HCT116 (cell line): ENCODE data around the gene GLTP. TPM values are rescaled to one million over a fixed set of nuclear protein-coding genes. Genes with fewer than 3 reads are reported as not detected.

Source experiments
- ATAC-seq: fragments of 200-7000 bp; cut with Tn5 transposase; 2 replicates; pipeline ENCODE4 v1.9.1; 2020; ENCODE audit warnings: mild to moderate bottlenecking, moderate library complexity
- BruUV-seq: library from RNA; stranded (reverse); fragments of 400-500 nt; replicated peaks from 2 replicates; lab custom pipeline; 2021; lab: Mats Ljungman, UMichigan
- CTCF ChIA-PET: fragments of 300-600 bp; sonication (Branson Sonifier 250); formaldehyde crosslinking; loops from one replicate; lab custom pipeline; 2021; ENCODE audit warnings: antibody characterized with exemption; lab: Charles Lee
- POLR2A ChIA-PET: fragments of 300-600, 350-600 bp; sonication (Branson Sonifier 250); formaldehyde crosslinking; loops from one replicate; lab custom pipeline; 2021; ENCODE audit warnings: antibody characterized with exemption; lab: Charles Lee
- RAD21 ChIA-PET, 2 experiments: fragments of 300-600 bp; sonication (Branson Sonifier 250); formaldehyde crosslinking; loops; one replicate each; lab custom pipeline; 2023; ENCODE audit warnings: low total read pairs in 2 of 2; ENCODE audit not compliant: uncharacterized antibody in 2 of 2, unreplicated experiment in 2 of 2, low non-redundant PET in 1 of 2; lab: Charles Lee
- DNase-seq: peaks from one replicate; pipeline ENCODE4 v3.0.0-alpha.2; 2010; ENCODE audit warnings: low read depth, low spot score
- H2AFZ ChIP-seq: fragments of 200-600 bp; shearing (Covaris generic), sonication (generic); 2 replicates; pipeline ENCODE4 v1.6.1; 2017; ENCODE audit warnings: low read depth, mixed run types, mixed read lengths, antibody characterized with exemption, low read length; ENCODE audit not compliant: poor library complexity, severe bottlenecking
- H3K27ac ChIP-seq: 2 replicates; pipeline ENCODE4 v1.5.1; 2012; ENCODE audit warnings: low read depth, low read length
- H3K27me3 ChIP-seq: fragments of 200-600 bp; sonication (generic); 2 replicates; pipeline ENCODE4 v1.6.1; 2016; ENCODE audit warnings: mixed run types, low read length, mixed read lengths; ENCODE audit not compliant: insufficient read depth
- H3K36me3 ChIP-seq, 2 experiments: fragments of 200-500 bp in 1 of 2; fragments of 200-600 bp in 1 of 2; sonication (Bioruptor generic) in 1 of 2; sonication (generic) in 1 of 2; 2 replicates each; pipeline versions ENCODE4 v1.5.1 to v1.6.1; 2014 to 2016; ENCODE audit warnings: low read length in 2 of 2, inconsistent platforms in 1 of 2, mixed read lengths in 1 of 2, mixed run types in 1 of 2; ENCODE audit not compliant: insufficient read depth in 2 of 2, control insufficient read depth in 1 of 2
- H3K4me1 ChIP-seq, 2 experiments: fragments of 200-600 bp in 1 of 2; sonication (generic) in 1 of 2; 2 replicates each; pipeline versions ENCODE4 v1.5.1 to v1.6.1; 2012 to 2017; ENCODE audit warnings: low read length in 2 of 2, inconsistent platforms in 1 of 2, mild to moderate bottlenecking in 1 of 2, mixed read lengths in 1 of 2, mixed run types in 1 of 2, moderate library complexity in 1 of 2; ENCODE audit not compliant: insufficient read depth in 2 of 2, control insufficient read depth in 1 of 2
- H3K4me2 ChIP-seq: fragments of 200-600 bp; sonication (generic); 2 replicates; pipeline ENCODE4 v1.6.1; 2017; ENCODE audit warnings: mixed run types, low read length, mixed read lengths
- H3K4me3 ChIP-seq, 2 experiments: fragments of 200-600 bp in 1 of 2; sonication (generic) in 1 of 2; replicated peaks in 1 of 2; 2 replicates each; pipeline ENCODE4 v1.5.1; 2011 to 2016; ENCODE audit warnings: low read length in 2 of 2, control low read depth in 1 of 2, low read depth in 1 of 2, mild to moderate bottlenecking in 1 of 2, mixed read lengths in 1 of 2, mixed run types in 1 of 2
- H3K79me2 ChIP-seq: fragments of 200-600 bp; sonication (generic); 2 replicates; pipeline ENCODE4 v1.6.1; 2017; ENCODE audit warnings: mild to moderate bottlenecking, mixed run types, low read length, moderate library complexity, mixed read lengths; ENCODE audit not compliant: insufficient read depth
- H3K9ac ChIP-seq: fragments of 200-600 bp; sonication (generic); 2 replicates; pipeline ENCODE4 v1.6.1; 2016; ENCODE audit warnings: low read length, mixed read lengths
- H3K9me2 ChIP-seq: fragments of 200-600 bp; sonication (generic), shearing (Covaris generic); 2 replicates; pipeline ENCODE4 v1.6.1; 2017; ENCODE audit warnings: mixed run types, mild to moderate bottlenecking, moderate library complexity; ENCODE audit not compliant: insufficient read depth
- H3K9me3 ChIP-seq, 2 experiments: fragments of 200-500 bp in 1 of 2; fragments of 200-600 bp in 1 of 2; sonication (Bioruptor generic) in 1 of 2; sonication (generic) in 1 of 2; 2 replicates each; pipeline ENCODE4 v1.6.1; 2014 to 2017; ENCODE audit warnings: low read length in 2 of 2, mixed read lengths in 2 of 2, inconsistent platforms in 1 of 2, low read depth in 1 of 2, mild to moderate bottlenecking in 1 of 2, mixed run types in 1 of 2, moderate library complexity in 1 of 2; ENCODE audit not compliant: control insufficient read depth in 1 of 2, insufficient read depth in 1 of 2
- H4K20me1 ChIP-seq: fragments of 200-600 bp; sonication (generic), shearing (Covaris generic); 2 replicates; pipeline ENCODE4 v1.6.1; 2017; ENCODE audit warnings: mixed run types, mild to moderate bottlenecking, moderate library complexity; ENCODE audit not compliant: insufficient read depth
- CBX3 ChIP-seq: IDR thresholded peaks from 2 replicates; pipeline ENCODE4 v1.6.1; 2012; ENCODE audit warnings: low read depth
- EGR1 ChIP-seq: IDR thresholded peaks from 2 replicates; pipeline ENCODE4 v1.6.1; 2012; ENCODE audit warnings: low read depth
- POLR2A ChIP-seq: IDR thresholded peaks from 2 replicates; pipeline ENCODE4 v1.7.0; 2011; ENCODE audit warnings: borderline replicate concordance; ENCODE audit not compliant: insufficient read depth, insufficient read length; ENCODE audit errors: extremely low read depth
- RAD21 ChIP-seq: IDR thresholded peaks from 2 replicates; pipeline ENCODE4 v1.6.1; 2012; ENCODE audit warnings: low read depth, mild to moderate bottlenecking
- SIN3A ChIP-seq: IDR thresholded peaks from 2 replicates; pipeline ENCODE4 v1.6.1; 2012; ENCODE audit warnings: low read depth
- SP1 ChIP-seq: IDR thresholded peaks from 2 replicates; pipeline ENCODE4 v1.6.1; 2012; ENCODE audit warnings: low read depth
- SRF ChIP-seq: IDR thresholded peaks from 2 replicates; pipeline ENCODE4 v1.6.1; 2012; ENCODE audit warnings: low read depth
- TCF7L2 ChIP-seq: IDR thresholded peaks from 2 replicates; pipeline ENCODE4 v1.7.0; 2011; ENCODE audit warnings: borderline replicate concordance, inconsistent platforms; ENCODE audit not compliant: insufficient read depth, insufficient read length; ENCODE audit errors: extremely low read depth
- YY1 ChIP-seq: IDR thresholded peaks from 2 replicates; pipeline ENCODE4 v1.6.1; 2011; ENCODE audit warnings: low read length, low read depth, moderate library complexity, mild to moderate bottlenecking; ENCODE audit not compliant: insufficient replicate concordance; ENCODE audit errors: extremely low read depth
- ZNF274 ChIP-seq: fragments of 200-500 bp; sonication (Bioruptor generic); IDR thresholded peaks from 2 replicates; pipeline ENCODE4 v1.6.1; 2014; ENCODE audit warnings: mild to moderate bottlenecking, low read depth, low read length, inconsistent platforms
- intact Hi-C: fragments of 100-400 bp; cut with micrococcal nuclease; formaldehyde crosslinking; loops from 2 replicates; pipeline ENCODE4 v1.10.0; 2022
- total RNA-seq: library from RNA; stranded (reverse); gene quantifications from one replicate; pipeline ENCODE4 v1.2.1, GENCODE V29; 2021; ENCODE audit not compliant: unreplicated experiment
- TF ChIP-seq, protein P1 (sequence below), 3 experiments: fragments of 200-600 bp in 1 of 3; sonication (generic) in 1 of 3; IDR thresholded peaks in 2 of 3; conservative IDR thresholded peaks in 1 of 3; 2 replicates each; pipeline ENCODE4 v1.5.1; 2012 to 2017; ENCODE audit warnings: low read depth in 2 of 3, low read length in 2 of 3, antibody characterized with exemption in 1 of 3, borderline replicate concordance in 1 of 3, control low read depth in 1 of 3, mild to moderate bottlenecking in 1 of 3, mixed read lengths in 1 of 3, mixed run types in 1 of 3, moderate library complexity in 1 of 3; ENCODE audit not compliant: insufficient read depth in 1 of 3
- TF ChIP-seq, protein P2 (sequence below): IDR thresholded peaks from 2 replicates; pipeline ENCODE4 v1.6.1; 2012

GLTP gene
- total RNA-seq, 1 experiment from 2014 or later, result 26.6 TPM

DNA sequence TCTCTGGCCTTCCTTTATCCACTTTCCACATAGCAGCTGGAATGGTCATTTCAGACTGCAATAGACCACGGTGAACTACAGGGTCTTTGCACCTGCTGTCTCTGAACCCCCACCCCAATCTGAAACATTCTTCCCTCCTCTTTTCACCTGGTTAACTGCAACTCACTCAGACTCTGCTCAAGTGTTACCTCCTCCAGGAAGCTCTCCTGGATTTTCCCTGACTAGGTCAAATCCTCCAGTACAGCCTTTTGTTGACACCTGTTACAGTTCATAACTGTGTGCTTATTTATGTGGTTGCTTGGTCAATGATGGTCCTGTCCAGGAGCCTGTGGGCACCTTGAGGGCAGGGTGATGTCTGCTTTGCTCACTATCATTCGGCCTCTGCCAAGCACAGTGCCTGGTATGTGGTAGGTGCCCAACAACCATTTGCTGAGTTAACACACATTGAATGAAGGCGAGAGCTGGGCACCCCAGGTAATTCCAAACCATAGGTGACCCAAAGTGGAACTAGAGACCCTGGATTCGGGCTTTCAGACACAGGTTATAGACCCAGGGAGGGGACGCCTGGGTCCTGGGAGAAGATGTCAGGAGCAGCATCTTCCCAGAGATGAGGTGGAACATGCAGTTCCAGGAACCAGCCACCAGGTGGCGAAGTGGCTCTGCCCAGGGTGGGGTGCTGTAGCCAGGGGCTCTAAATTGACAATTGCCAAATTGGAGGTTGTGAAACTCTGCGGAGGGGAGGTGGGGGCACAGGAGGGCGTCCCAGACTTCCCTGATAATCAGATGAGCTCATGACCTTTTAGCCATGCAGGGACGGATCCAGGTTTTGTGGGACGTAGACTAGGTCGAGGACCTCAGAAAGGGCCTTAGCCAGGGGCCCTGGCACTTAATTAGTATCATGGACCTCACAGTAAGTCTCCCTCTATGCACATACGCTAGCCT is 75.2 kb downstream of the GLTP start:
- CTCF ChIA-PET, result interaction anchor here (1.1 to 2.4 kb wide), 3 partner anchors 40 to 795 kb away, joined by 3 to 19 read pairs (median 10); no protein-coding TSS in a partner anchor
- H3K4me3 ChIP-seq, result no peak overlapping the region
- H3K9me2 ChIP-seq, result no peaks in the 10 kb centered on the region
- no peak overlapping the region for H3K27ac ChIP-seq
- peak; percentile 15 for DNase-seq
- H3K9ac ChIP-seq, result no peak overlapping the region
- no peaks in the 10 kb centered on the region for H4K20me1 ChIP-seq
- no peaks in the 10 kb centered on the region for H3K36me3 ChIP-seq
- ATAC-seq, result peak; percentile 95
- POLR2A ChIA-PET, result no interaction called here
- intact Hi-C loops, result loop anchor here (1.0 to 2.0 kb wide), 2 partner anchors 40 to 76 kb away; partner anchors contain the start of gene GLTP
- no peaks in the 10 kb centered on the region for H3K9me3 ChIP-seq
- TF ChIP-seq RAD21, result peak; percentile 92
- TF ChIP-seq SRF, result no peak
- TF ChIP-seq, protein P1, sequence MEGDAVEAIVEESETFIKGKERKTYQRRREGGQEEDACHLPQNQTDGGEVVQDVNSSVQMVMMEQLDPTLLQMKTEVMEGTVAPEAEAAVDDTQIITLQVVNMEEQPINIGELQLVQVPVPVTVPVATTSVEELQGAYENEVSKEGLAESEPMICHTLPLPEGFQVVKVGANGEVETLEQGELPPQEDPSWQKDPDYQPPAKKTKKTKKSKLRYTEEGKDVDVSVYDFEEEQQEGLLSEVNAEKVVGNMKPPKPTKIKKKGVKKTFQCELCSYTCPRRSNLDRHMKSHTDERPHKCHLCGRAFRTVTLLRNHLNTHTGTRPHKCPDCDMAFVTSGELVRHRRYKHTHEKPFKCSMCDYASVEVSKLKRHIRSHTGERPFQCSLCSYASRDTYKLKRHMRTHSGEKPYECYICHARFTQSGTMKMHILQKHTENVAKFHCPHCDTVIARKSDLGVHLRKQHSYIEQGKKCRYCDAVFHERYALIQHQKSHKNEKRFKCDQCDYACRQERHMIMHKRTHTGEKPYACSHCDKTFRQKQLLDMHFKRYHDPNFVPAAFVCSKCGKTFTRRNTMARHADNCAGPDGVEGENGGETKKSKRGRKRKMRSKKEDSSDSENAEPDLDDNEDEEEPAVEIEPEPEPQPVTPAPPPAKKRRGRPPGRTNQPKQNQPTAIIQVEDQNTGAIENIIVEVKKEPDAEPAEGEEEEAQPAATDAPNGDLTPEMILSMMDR (IDR thresholded peaks at IDR 0.05 in 2 of 3, conservative IDR thresholded peaks at IDR 0.05 in 1 of 3; ENCODE audit: borderline replicate concordance in 1 of 3, insufficient read depth in 1 of 3, low read depth in 2 of 3, low read length in 2 of 3), result peak; percentile 94 to 98 (median 96)
- no peaks in the 10 kb centered on the region for H3K4me1 ChIP-seq
- H3K79me2 ChIP-seq, result no peaks in the 10 kb centered on the region
- BruUV-seq, result no TSS peak
- no peak overlapping the region for H3K4me2 ChIP-seq
- H3K27me3 ChIP-seq, result no peaks in the 10 kb centered on the region
- RAD21 ChIA-PET, result no interaction called here
- peak overlapping the region; percentile 66 for H2AFZ ChIP-seq

DNA sequence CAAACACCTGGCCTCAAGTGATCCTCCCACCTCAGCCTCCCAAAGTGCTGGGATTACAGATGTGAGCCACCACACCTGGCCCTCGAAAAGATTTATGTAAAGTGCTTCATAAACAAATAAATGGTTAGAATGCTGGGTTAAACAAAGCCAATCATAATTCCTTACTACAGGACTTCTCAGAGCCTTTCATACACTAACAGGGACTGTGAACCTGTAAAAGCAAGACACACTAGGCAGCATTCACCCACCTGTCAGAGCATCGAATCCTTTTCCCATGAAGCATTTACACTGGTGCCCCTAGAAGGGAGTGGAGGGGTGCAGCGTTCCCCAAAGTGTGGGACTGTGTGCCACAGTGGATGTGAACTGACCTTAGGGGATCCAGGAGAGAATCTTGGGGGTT is 76.7 kb downstream of the GLTP start:
- POLR2A ChIA-PET, result no interaction called here
- TF ChIP-seq, protein P1 (IDR thresholded peaks at IDR 0.05 in 2 of 3, conservative IDR thresholded peaks at IDR 0.05 in 1 of 3; ENCODE audit: borderline replicate concordance in 1 of 3, insufficient read depth in 1 of 3, low read depth in 2 of 3, low read length in 2 of 3), result no peak
- no peak for TF ChIP-seq SIN3A
- no peak for TF ChIP-seq EGR1
- TF ChIP-seq POLR2A, result no peak
- no peak for TF ChIP-seq SRF
- TF ChIP-seq, protein P2, sequence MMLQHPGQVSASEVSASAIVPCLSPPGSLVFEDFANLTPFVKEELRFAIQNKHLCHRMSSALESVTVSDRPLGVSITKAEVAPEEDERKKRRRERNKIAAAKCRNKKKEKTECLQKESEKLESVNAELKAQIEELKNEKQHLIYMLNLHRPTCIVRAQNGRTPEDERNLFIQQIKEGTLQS, result no peak
- no peak for TF ChIP-seq SP1
- no peak for TF ChIP-seq ZNF274
- TF ChIP-seq TCF7L2, result no peak
- no peak for TF ChIP-seq CBX3
- no peak for TF ChIP-seq YY1

More for the DNA sequence above, 76.7 kb downstream of the GLTP start:
- H3K27ac ChIP-seq, result no peak overlapping the region
- no peak for DNase-seq
- no peaks in the 10 kb centered on the region for H3K4me1 ChIP-seq
- H3K4me3 ChIP-seq, result no peak overlapping the region
- intact Hi-C loops, result loop anchor here (2.0 kb wide), 1 partner anchor 77 kb away; the partner anchor contains the start of gene GLTP
- no peaks in the 10 kb centered on the region for H3K36me3 ChIP-seq
- no peak overlapping the region for H3K9ac ChIP-seq
- no peaks in the 10 kb centered on the region for H3K9me3 ChIP-seq
- H3K27me3 ChIP-seq, result no peaks in the 10 kb centered on the region
- no peak overlapping the region for H3K4me2 ChIP-seq
- ChIA-PET RAD21 (no interaction called here), CTCF (interaction anchor here (1.1 to 2.4 kb wide), 2 partner anchors 42 to 796 kb away, joined by 3 to 19 read pairs; no protein-coding TSS in a partner anchor)
- no peak for ATAC-seq
- no peaks in the 10 kb centered on the region for H3K79me2 ChIP-seq
- no peaks in the 10 kb centered on the region for H3K9me2 ChIP-seq
- no TSS peak for BruUV-seq
- no peak overlapping the region for H2AFZ ChIP-seq
- H4K20me1 ChIP-seq, result no peaks in the 10 kb centered on the region
